Activated T-cell treated with anti-CD3 and anti-CD28 coated beads, Interleukin-2, amount 50 U/mL, for 72 hours (primary cell): ENCODE data around the gene ANKS1B. TPM values are rescaled to one million over a fixed set of nuclear protein-coding genes. Genes with fewer than 3 reads are reported as not detected.
A peak's percentile ranks its signal among the peaks of the same experiment; 100 is the strongest.

ENCODE experiments used
- ATAC-seq, 2 donors: fragments of 150-1000 bp; cut with Tn5 transposase; replicated peaks in 1 of 2; 2 replicates each; pipeline ENCODE4 v1.10.0; 2021; ENCODE audit warnings: moderate library complexity in 2 of 2, mild to moderate bottlenecking in 1 of 2
- DNase-seq, 2 donors: peaks; one replicate each; pipeline ENCODE4 v3.0.0; 2021 to 2022; ENCODE audit warnings: mixed read lengths in 1 of 2
- H3K27ac Mint-ChIP-seq: one replicate; pipeline ENCODE4 v1.8.0; 2022; ENCODE audit warnings: mild to moderate bottlenecking, moderate library complexity, mixed read lengths
- H3K27me3 Mint-ChIP-seq: one replicate; pipeline ENCODE4 v1.8.0; 2022; ENCODE audit warnings: low read depth, mixed read lengths
- H3K36me3 Mint-ChIP-seq, 2 donors: one replicate each; pipeline ENCODE4 v1.8.0; 2022; ENCODE audit warnings: mixed read lengths in 2 of 2, mild to moderate bottlenecking in 1 of 2; ENCODE audit not compliant: insufficient read depth in 2 of 2
- H3K4me1 Mint-ChIP-seq: one replicate; pipeline ENCODE4 v1.8.0; 2022; ENCODE audit warnings: low read depth, mixed read lengths
- H3K4me3 Mint-ChIP-seq, 2 donors: one replicate each; pipeline ENCODE4 v1.8.0; 2022; ENCODE audit warnings: mild to moderate bottlenecking in 2 of 2, mixed read lengths in 2 of 2, moderate library complexity in 2 of 2
- H3K9me3 Mint-ChIP-seq, 2 donors: one replicate each; pipeline ENCODE4 v1.8.0; 2022; ENCODE audit warnings: mixed read lengths in 2 of 2
- total RNA-seq, 2 donors: library from RNA; stranded (reverse); gene quantifications; one replicate each; pipeline ENCODE4 v1.2.3, GENCODE V29; 2022

ANKS1B gene
- total RNA-seq, 2 donors from 2014 or later, result 0.19 to 0.63 TPM

- Mint-ChIP-seq H3K4me3 (no peak overlapping the region), H3K4me1 (no peaks in the 10 kb centered on the region)
- no peak for DNase-seq
These were observed 1090.2 kb downstream of the ANKS1B start for GRCh38 chr12:98894412-98895085.

GRCh38 chr12:98893675-98894411, 1090.9 kb downstream of the ANKS1B start:
- Mint-ChIP-seq H3K36me3 (peaks cover 0 to 2% of the 10 kb centered on the region in 2 donors), H3K4me1 (no peaks in the 10 kb centered on the region), H3K27me3 (peaks cover 55% of the 10 kb centered on the region), H3K9me3 (peaks cover 0 to 2% of the 10 kb centered on the region in 2 donors), H3K27ac (no peak overlapping the region), H3K4me3 (peak overlapping the region; percentile 32 to 33)
- no peak for DNase-seq
- no peak for ATAC-seq

More at GRCh38 chr12:98894412-98895085, 1090.2 kb downstream of the ANKS1B start:
- peak in 1 of 2 donors; percentile 20 for ATAC-seq
- no peak overlapping the region for H3K27ac Mint-ChIP-seq
- peaks cover 0 to 2% of the 10 kb centered on the region in 2 donors for H3K36me3 Mint-ChIP-seq
- peaks cover 0 to 2% of the 10 kb centered on the region in 2 donors for H3K9me3 Mint-ChIP-seq
- H3K27me3 Mint-ChIP-seq, result peaks cover 51% of the 10 kb centered on the region

GRCh38 chr12:98893126-98893674, 1091.5 kb downstream of the ANKS1B start:
- no peak overlapping the region for H3K27ac Mint-ChIP-seq
- H3K27me3 Mint-ChIP-seq, result peaks cover 61% of the 10 kb centered on the region
- H3K9me3 Mint-ChIP-seq, result peaks cover 0 to 2% of the 10 kb centered on the region in 2 donors
- ATAC-seq (no peak), DNase-seq (no peak)
- H3K4me3 Mint-ChIP-seq, result no peak overlapping the region
- peaks cover 0 to 2% of the 10 kb centered on the region in 2 donors for H3K36me3 Mint-ChIP-seq
- H3K4me1 Mint-ChIP-seq, result no peaks in the 10 kb centered on the region

- Mint-ChIP-seq H3K4me1 (no peaks in the 10 kb centered on the region), H3K27ac (no peak overlapping the region), H3K4me3 (no peak overlapping the region), H3K9me3 (peaks cover 0 to 2% of the 10 kb centered on the region in 2 donors), H3K27me3 (peaks cover 39% of the 10 kb centered on the region), H3K36me3 (no peaks in the 10 kb centered on the region)
- DNase-seq, result no peak
- no peak for ATAC-seq
These were observed 1099.0 kb downstream of the ANKS1B start for GRCh38 chr12:98885778-98886177.

- no peaks in the 10 kb centered on the region for H3K9me3 Mint-ChIP-seq
These were observed 1101.5 kb downstream of the ANKS1B start for GRCh38 chr12:98883231-98883630.

GRCh38 chr12:98882526-98882925, 1102.2 kb downstream of the ANKS1B start:
- no peak overlapping the region for H3K4me3 Mint-ChIP-seq
- no peaks in the 10 kb centered on the region for H3K9me3 Mint-ChIP-seq
- H3K36me3 Mint-ChIP-seq, result no peaks in the 10 kb centered on the region
- no peak for ATAC-seq
- no peak overlapping the region for H3K27ac Mint-ChIP-seq
- no peaks in the 10 kb centered on the region for H3K4me1 Mint-ChIP-seq
- H3K27me3 Mint-ChIP-seq, result peaks cover 28% of the 10 kb centered on the region
- DNase-seq, result no peak

More at GRCh38 chr12:98883231-98883630, 1101.5 kb downstream of the ANKS1B start:
- Mint-ChIP-seq H3K36me3 (no peaks in the 10 kb centered on the region), H3K4me1 (no peaks in the 10 kb centered on the region), H3K4me3 (no peak overlapping the region), H3K27me3 (peaks cover 30% of the 10 kb centered on the region), H3K27ac (no peak overlapping the region)
- DNase-seq (no peak), ATAC-seq (no peak)

GRCh38 chr12:98873776-98874175, 1111.0 kb downstream of the ANKS1B start:
- no peak for ATAC-seq
- H3K36me3 Mint-ChIP-seq, result no peaks in the 10 kb centered on the region
- no peaks in the 10 kb centered on the region for H3K4me1 Mint-ChIP-seq
- H3K9me3 Mint-ChIP-seq, result no peaks in the 10 kb centered on the region
- H3K4me3 Mint-ChIP-seq, result no peak overlapping the region
- H3K27me3 Mint-ChIP-seq, result peaks cover 11% of the 10 kb centered on the region
- H3K27ac Mint-ChIP-seq, result no peak overlapping the region
- no peak for DNase-seq

- H3K4me1 Mint-ChIP-seq, result no peaks in the 10 kb centered on the region
- H3K36me3 Mint-ChIP-seq, result no peaks in the 10 kb centered on the region
- H3K27ac Mint-ChIP-seq, result no peak overlapping the region
- ATAC-seq (no peak), DNase-seq (no peak)
- peaks cover 0 to under 1% of the 10 kb centered on the region in 2 donors for H3K9me3 Mint-ChIP-seq
- no peak overlapping the region for H3K4me3 Mint-ChIP-seq
- H3K27me3 Mint-ChIP-seq, result peaks cover 11% of the 10 kb centered on the region
These were observed 1114.2 kb downstream of the ANKS1B start for GRCh38 chr12:98870504-98870903.

GRCh38 chr12:98869886-98870503, 1114.7 kb downstream of the ANKS1B start:
- Mint-ChIP-seq H3K4me3 (no peak overlapping the region), H3K27ac (no peak overlapping the region), H3K9me3 (peaks cover 0 to 3% of the 10 kb centered on the region in 2 donors), H3K36me3 (no peaks in the 10 kb centered on the region), H3K4me1 (no peaks in the 10 kb centered on the region), H3K27me3 (peaks cover 11% of the 10 kb centered on the region)
- DNase-seq (no peak), ATAC-seq (no peak)

GRCh38 chr12:98868538-98868937, 1116.2 kb downstream of the ANKS1B start:
- H3K4me1 Mint-ChIP-seq, result no peaks in the 10 kb centered on the region
- H3K9me3 Mint-ChIP-seq, result peaks cover 0 to 3% of the 10 kb centered on the region in 2 donors
- DNase-seq (no peak), ATAC-seq (no peak)
- peaks cover 11% of the 10 kb centered on the region for H3K27me3 Mint-ChIP-seq
- H3K27ac Mint-ChIP-seq, result no peak overlapping the region
- H3K36me3 Mint-ChIP-seq, result no peaks in the 10 kb centered on the region
- no peak overlapping the region for H3K4me3 Mint-ChIP-seq

- DNase-seq (no peak), ATAC-seq (no peak)
- Mint-ChIP-seq H3K9me3 (peaks cover 0 to 3% of the 10 kb centered on the region in 2 donors), H3K4me3 (no peak overlapping the region), H3K36me3 (no peaks in the 10 kb centered on the region), H3K27ac (no peak overlapping the region), H3K27me3 (peaks cover 11% of the 10 kb centered on the region), H3K4me1 (no peaks in the 10 kb centered on the region)
These were observed 1116.7 kb downstream of the ANKS1B start for GRCh38 chr12:98868076-98868475.

- DNase-seq, result no peak
- ATAC-seq, result no peak
- H3K27me3 Mint-ChIP-seq, result peaks cover 2% of the 10 kb centered on the region
- H3K36me3 Mint-ChIP-seq, result no peaks in the 10 kb centered on the region
- H3K9me3 Mint-ChIP-seq, result peaks cover 0 to 3% of the 10 kb centered on the region in 2 donors
- no peaks in the 10 kb centered on the region for H3K4me1 Mint-ChIP-seq
- H3K4me3 Mint-ChIP-seq, result no peak overlapping the region
- H3K27ac Mint-ChIP-seq, result no peak overlapping the region
These were observed 1120.4 kb downstream of the ANKS1B start for GRCh38 chr12:98864363-98864762.

GRCh38 chr12:98863167-98863566, 1121.6 kb downstream of the ANKS1B start:
- no peaks in the 10 kb centered on the region for H3K36me3 Mint-ChIP-seq
- H3K4me3 Mint-ChIP-seq, result no peak overlapping the region
- ATAC-seq (no peak), DNase-seq (no peak)
- no peaks in the 10 kb centered on the region for H3K4me1 Mint-ChIP-seq
- no peak overlapping the region for H3K27ac Mint-ChIP-seq
- H3K27me3 Mint-ChIP-seq, result peaks cover 8% of the 10 kb centered on the region
- H3K9me3 Mint-ChIP-seq, result peaks cover 0 to 3% of the 10 kb centered on the region in 2 donors
